HL-60/S4 (cell line): ENCODE data around the gene OVCA2.

Experiments
- in situ Hi-C: fragments of 300-500 bp; cut with MboI; formaldehyde crosslinking; loops from 2 replicates; pipeline ENCODE4 v1.14.3; 2022; ENCODE audit warnings: low sequenced_read_pairs

The OVCA2 gene

GRCh38 chr17:2061441-2061958 is 19.7 kb downstream of the OVCA2 start:
- in situ Hi-C loops = no loop called here

DNA sequence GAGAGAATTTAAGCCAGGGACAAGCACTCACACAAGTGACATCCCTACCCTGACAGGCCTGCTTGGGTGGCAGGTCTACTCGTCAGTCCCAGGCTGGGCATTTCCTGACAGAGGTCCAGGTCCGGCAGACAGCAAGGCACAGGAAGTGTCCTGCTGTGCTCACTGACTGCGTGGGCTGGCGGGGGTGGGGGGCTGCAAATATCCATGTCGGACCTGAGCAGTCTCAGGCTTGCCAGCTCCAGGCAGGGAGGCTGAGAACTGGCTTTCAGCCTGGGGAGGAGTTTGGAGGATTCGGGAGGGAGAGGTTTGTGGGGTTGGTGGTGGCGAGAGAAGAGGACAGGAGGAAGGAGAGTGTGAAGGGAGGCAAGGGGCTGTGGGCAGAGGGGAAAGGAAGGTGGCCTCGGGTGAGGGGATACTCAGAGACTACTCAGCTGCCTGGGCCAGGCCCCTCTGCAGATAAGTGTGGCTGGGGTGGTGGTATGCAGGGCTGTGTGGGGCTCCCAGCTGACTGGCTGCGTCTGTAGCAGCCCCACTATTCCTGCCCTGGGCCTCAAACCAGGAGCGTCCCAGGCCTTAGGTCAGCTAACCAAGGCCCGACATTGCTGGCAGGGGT is 20.9 kb downstream of the OVCA2 start:
- in situ Hi-C loops = no loop called here

GRCh38 chr17:2063261-2064146 is 21.7 kb downstream of the OVCA2 start:
- in situ Hi-C loops = no loop called here

GRCh38 chr17:2064147-2064489 is 22.3 kb downstream of the OVCA2 start:
- in situ Hi-C loops = no loop called here

DNA sequence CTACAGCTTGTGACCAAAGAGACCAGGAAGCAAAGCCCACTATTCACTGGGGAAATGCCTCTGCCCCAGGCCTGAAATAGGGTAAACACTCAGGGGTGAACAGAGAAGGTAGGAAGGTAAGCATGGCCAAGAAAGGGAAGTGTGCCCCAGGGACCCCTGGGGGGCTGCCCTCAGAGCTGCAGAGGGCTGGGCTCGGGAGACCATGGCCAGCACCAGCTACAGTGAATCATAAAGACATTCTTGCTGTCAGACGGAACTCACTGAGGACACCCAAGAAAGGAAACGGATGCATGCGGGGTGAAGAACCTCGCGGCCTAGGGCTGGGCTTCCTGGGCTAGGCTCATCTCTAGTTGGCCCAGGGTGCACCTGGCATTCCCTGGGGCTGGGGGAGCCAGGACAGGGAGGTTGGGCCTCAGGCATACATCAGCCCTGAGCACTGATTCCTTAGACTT is 22.7 kb downstream of the OVCA2 start:
- in situ Hi-C loops = no loop called here

DNA sequence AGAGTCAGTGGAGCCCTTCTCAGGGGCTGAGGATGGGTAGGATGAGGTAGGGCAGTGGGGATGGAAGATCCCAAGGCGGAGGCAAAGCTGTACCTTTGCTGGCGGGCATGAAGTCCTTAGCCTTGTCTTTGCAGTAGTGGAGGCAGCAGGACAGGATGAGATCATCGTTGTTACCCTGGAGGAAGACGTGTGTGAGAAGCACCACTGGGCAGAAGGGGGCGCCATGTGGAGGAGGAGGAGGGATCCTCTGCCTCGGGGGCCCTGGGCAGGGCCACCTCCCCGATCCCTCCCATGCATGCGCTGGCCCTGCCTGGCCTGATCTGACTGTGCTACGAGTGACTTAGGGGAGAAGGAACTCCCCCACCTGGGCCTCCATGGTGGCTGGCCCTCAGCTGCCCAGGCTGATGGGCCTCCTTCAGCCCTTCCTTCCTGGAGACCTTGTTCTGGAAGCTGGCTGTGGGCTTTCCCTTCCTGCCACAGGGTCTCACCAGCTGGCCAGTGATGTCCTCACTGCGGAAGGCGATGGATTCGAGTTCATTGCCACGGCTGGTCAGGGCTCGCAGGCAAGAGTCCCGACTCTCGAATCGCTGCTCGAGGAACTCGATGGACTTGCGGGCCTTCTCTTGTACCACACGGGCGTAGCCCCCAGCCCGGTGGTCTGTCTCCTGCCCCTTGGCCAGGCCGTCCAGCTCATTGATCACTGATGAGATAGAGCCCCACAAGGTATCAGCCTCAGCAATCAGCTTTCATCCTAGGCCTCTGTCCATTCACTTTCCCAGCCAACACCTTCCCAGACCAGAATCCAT is 23.4 kb downstream of the OVCA2 start:
- in situ Hi-C loops = no loop called here

DNA sequence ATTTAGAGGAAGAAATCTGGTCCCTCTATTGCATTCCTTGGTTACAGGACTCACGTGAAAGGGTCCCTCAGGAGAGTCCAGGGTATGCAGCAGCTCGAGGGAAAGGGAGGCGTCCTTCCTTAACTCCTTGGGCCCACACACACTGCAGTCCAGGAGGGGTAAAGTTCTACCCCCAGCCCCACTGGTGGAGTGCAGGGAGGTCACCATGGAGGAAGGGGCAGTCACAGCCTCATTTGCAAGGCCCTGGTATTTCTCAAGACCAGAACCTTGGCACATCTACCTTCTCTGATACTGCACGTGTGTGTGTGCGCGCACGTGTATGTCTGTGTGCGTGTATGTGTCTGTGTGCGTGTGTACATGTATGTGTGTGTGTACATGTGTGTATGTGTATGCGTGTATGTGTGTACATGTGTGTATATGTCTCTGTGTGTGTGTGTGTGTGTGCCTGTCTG is 24.2 kb downstream of the OVCA2 start:
- in situ Hi-C loops = no loop called here

- in situ Hi-C loops = no loop called here
These were observed 25.3 kb downstream of the OVCA2 start for GRCh38 chr17:2067048-2067561.

GRCh38 chr17:2067608-2068024 is 25.8 kb downstream of the OVCA2 start:
- in situ Hi-C loops = no loop called here

- in situ Hi-C loops = no loop called here
These were observed 26.3 kb downstream of the OVCA2 start for GRCh38 chr17:2068031-2068518.

DNA sequence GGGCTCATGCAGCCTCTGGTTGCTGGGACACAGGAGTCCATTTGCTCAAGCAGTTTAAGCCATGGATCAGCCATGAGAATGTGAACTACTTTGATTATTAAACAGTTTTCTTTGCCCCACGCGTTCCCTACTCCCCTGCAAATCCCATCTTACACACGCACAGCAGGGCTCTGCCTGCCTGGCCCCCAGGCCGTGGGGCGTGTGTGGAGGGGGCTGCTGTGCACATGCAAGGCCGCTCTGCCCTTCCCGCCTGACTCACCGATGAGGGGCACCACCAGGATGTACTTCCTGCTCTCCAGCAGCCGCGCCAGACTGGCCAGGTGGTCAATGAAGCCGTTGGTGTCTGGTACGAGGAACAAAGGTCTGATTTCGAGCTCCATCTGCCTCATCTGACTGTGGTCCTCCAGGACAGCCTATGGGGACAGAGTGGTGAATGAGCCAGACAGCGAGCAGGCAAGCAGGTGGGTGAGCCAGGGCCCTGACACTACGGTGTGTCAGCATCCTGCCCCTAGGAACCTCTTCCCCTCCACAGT is 26.8 kb downstream of the OVCA2 start:
- in situ Hi-C loops = no loop called here

GRCh38 chr17:2070241-2071023 is 28.6 kb downstream of the OVCA2 start:
- in situ Hi-C loops = no loop called here

DNA sequence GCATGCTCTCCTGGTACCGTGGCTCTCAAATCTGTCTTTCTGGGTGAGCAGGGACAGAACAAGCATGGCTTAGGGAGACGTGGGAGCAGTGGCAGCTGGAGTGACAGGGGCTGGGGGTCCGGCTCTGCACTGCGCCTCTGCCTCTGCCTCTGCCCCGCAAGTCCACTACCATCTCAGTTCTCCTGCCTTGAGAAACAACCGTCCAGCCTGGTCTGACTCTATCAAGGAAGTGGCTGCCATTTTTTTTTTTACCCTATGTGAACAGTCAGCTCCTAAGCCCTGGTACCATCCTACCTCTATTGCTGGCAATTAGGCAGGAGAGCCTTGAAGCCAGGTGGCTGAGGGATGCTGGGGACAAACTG is 29.2 kb downstream of the OVCA2 start:
- in situ Hi-C loops = no loop called here

- in situ Hi-C loops = no loop called here
These were observed 29.8 kb downstream of the OVCA2 start for GRCh38 chr17:2071455-2072281.

- in situ Hi-C loops = no loop called here
These were observed 33.1 kb downstream of the OVCA2 start for GRCh38 chr17:2074919-2075318.

DNA sequence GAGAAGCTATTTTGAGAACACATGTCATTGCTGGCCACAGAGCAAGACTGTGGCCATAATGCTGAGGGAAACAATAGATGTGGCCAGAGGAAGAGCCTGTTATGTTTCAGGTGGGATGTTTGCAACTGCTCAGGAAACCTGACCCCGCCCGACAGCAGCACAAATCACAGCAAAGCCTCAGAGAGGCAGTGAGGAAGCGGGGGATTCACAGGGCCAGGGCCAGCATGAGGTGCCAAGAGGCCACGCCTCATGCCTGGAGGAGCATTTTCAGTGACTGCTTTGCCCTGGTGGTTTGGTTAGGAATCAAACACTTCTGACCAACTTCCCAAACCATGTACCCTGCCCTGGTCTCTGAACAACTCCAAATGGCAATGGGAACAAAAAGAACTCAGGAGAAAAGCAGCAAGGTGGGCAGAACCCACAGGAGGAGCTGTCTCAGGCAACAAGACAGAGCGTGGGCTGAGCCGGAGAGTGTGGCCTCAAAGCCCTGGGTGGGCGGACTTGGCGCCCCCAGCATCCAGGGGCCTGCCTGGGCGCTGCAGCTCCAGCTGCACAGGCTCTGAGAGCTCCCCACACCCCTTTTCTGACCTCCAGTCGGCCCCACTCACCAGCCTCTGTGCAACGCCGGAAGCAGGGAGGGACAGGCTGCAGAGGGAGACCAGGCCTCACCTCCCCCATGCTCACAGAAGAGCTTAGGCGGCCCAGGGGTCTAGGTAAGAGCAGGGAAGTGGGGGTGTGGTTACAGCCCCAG is 33.7 kb downstream of the OVCA2 start:
- in situ Hi-C loops = no loop called here

- in situ Hi-C loops = no loop called here
These were observed 34.5 kb downstream of the OVCA2 start for GRCh38 chr17:2076087-2076984.
